ENCODE measurements around the gene DHRS9.

DNA sequence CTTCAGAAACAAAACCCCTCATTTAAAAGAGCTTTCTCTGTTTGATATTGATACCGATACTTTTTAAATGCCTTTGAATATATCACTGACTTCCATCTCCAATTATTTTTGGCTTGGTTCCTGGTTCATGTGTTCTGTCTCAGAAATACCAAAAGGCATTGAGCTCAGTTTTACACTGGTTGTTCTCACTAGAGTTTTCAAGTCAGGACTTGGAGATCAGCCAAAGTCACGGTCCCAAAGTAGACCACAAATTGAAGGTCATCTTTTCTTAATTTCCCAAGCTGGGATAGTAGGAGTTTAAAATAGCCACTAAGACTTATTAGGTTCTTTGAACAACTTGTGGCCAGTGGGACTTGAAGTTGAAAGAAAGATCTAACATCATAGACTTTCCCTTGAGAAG is 24.2 kb downstream of the DHRS9 start:
- TF ChIP-seq POLR2A (IDR thresholded peaks at IDR 0.05), result no peak
- TF ChIP-seq, protein P1, sequence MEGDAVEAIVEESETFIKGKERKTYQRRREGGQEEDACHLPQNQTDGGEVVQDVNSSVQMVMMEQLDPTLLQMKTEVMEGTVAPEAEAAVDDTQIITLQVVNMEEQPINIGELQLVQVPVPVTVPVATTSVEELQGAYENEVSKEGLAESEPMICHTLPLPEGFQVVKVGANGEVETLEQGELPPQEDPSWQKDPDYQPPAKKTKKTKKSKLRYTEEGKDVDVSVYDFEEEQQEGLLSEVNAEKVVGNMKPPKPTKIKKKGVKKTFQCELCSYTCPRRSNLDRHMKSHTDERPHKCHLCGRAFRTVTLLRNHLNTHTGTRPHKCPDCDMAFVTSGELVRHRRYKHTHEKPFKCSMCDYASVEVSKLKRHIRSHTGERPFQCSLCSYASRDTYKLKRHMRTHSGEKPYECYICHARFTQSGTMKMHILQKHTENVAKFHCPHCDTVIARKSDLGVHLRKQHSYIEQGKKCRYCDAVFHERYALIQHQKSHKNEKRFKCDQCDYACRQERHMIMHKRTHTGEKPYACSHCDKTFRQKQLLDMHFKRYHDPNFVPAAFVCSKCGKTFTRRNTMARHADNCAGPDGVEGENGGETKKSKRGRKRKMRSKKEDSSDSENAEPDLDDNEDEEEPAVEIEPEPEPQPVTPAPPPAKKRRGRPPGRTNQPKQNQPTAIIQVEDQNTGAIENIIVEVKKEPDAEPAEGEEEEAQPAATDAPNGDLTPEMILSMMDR (IDR thresholded peaks at IDR 0.05), result no peak
